RWPE1 (cell line): ENCODE data around the gene NF2.

Experiments
- CTCF ChIA-PET: fragments of 350-600 bp; sonication (Branson Sonifier 250); formaldehyde crosslinking; extraction: SDS; loops from one replicate; lab custom pipeline; 2021; lab: Yijun Ruan, JAX
- POLR2A ChIA-PET: fragments of 400-600 bp; formaldehyde crosslinking; extraction: SDS; loops from one replicate; lab custom pipeline; 2020; ENCODE audit warnings: antibody characterized with exemption; ENCODE audit not compliant: low non-redundant PET; lab: Yijun Ruan, JAX
- DNase-seq: peaks from one replicate; pipeline ENCODE4 v3.0.0; 2012; ENCODE audit warnings: low spot score
- H3K27ac ChIP-seq: fragments of 450-650 bp; 2 replicates; pipeline ENCODE4 v1.5.1; 2017
- TF ChIP-seq, protein P1 (sequence below): fragments of 450-650 bp; conservative IDR thresholded peaks from 2 replicates; pipeline ENCODE4 v1.5.1; 2017; ENCODE audit warnings: low read depth, mild to moderate bottlenecking

NF2 gene

DNA sequence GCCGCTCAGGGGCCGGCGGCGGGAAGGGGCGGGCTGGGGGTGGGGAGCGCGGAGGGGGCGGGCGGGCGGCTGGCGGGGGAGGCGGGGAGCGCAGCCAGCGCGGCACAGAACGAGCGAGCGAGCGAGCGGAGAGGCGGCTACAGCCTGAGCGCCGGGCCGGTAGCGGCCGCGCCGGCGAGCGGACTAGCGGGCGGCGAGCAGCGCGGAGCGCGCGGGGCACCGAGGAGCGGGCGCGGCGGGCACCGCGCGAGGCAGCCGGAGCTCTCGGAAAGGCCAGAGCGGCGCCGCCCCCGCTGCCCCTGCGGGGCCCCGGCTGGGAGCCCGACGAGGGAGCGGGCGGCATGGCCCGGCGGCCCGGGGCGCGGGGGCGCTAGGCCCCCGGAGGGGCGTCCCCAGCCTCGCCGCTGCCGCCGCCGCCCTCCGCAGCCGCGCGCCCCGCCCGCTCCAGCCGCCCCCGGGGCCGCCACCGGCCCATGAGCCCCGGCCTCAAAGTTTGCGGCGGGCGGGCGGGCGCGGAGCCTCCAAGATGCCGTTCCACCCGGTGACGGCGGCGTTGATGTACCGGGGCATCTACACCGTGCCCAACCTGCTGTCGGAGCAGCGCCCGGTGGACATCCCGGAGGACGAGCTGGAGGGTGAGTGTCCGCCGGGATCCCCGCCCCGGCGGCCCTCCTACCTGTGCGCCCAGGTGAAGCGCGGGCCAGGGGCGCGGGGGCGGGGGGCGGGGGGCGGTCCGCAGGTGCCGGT is 116.6 kb downstream of the NF2 start, which contains the start of gene CABP7:
TSS of gene CABP7 (plus strand) at position 105 of the 747 bp plus-strand sequence. CDS start at position 527, 422 bp downstream.
- ChIA-PET POLR2A (no interaction called here), CTCF (no interaction called here)
- TF ChIP-seq, protein P1, sequence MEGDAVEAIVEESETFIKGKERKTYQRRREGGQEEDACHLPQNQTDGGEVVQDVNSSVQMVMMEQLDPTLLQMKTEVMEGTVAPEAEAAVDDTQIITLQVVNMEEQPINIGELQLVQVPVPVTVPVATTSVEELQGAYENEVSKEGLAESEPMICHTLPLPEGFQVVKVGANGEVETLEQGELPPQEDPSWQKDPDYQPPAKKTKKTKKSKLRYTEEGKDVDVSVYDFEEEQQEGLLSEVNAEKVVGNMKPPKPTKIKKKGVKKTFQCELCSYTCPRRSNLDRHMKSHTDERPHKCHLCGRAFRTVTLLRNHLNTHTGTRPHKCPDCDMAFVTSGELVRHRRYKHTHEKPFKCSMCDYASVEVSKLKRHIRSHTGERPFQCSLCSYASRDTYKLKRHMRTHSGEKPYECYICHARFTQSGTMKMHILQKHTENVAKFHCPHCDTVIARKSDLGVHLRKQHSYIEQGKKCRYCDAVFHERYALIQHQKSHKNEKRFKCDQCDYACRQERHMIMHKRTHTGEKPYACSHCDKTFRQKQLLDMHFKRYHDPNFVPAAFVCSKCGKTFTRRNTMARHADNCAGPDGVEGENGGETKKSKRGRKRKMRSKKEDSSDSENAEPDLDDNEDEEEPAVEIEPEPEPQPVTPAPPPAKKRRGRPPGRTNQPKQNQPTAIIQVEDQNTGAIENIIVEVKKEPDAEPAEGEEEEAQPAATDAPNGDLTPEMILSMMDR = no peak
- no peak within 1 kb of the TSS for H3K27ac ChIP-seq
- DNase-seq = no peak

DNA sequence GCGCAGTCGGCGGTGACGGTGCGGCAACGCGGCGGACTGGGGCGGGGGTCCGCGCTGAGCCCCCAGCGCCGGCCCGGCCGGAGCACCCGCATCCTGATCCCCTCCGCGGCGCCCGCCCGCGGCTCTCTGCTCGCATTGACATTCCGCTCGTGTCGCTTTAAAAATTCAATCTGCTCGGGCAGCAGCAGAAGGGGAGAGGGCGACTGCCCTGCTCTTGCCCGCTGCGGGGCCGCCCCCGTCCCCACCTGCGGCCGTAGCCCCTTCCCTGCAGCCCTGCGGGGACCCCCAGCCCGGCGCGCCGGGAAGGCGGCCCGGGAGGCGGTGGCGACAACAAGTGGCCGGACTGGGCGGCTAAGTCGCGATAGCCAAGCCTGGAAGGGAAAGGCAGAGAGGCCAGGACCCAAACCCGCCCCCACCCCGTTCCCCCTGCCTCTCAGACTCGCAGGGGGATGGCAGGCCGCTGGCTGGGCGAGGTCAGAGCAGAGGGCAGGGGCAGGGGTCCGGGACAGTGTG is 117.4 kb downstream of the NF2 start:
- no peak for DNase-seq
- POLR2A ChIA-PET = no interaction called here
- TF ChIP-seq, protein P1 = no peak
- CTCF ChIA-PET = no interaction called here
- H3K27ac ChIP-seq = no peak overlapping the region

GRCh38 chr22:29722151-29722550 is 118.7 kb downstream of the NF2 start:
- POLR2A ChIA-PET = no interaction called here
- CTCF ChIA-PET = interaction anchor here (0.7 kb wide), 1 partner anchor 364 kb away, joined by 3 read pairs; no protein-coding TSS in a partner anchor
- H3K27ac ChIP-seq = no peak overlapping the region
- DNase-seq = no peak
- TF ChIP-seq, protein P1 = no peak

- no peak for DNase-seq
- TF ChIP-seq, protein P1 = no peak
- no peak overlapping the region for H3K27ac ChIP-seq
- ChIA-PET CTCF (interaction anchor here (0.7 kb wide), 1 partner anchor 364 kb away, joined by 3 read pairs; no protein-coding TSS in a partner anchor), POLR2A (no interaction called here)
Observed at GRCh38 chr22:29722587-29722986, 119.2 kb downstream of the NF2 start.

GRCh38 chr22:29723766-29724165 is 120.3 kb downstream of the NF2 start:
- H3K27ac ChIP-seq = no peak overlapping the region
- DNase-seq = no peak
- POLR2A ChIA-PET = no interaction called here
- TF ChIP-seq, protein P1 = no peak
- CTCF ChIA-PET = no interaction called here

DNA sequence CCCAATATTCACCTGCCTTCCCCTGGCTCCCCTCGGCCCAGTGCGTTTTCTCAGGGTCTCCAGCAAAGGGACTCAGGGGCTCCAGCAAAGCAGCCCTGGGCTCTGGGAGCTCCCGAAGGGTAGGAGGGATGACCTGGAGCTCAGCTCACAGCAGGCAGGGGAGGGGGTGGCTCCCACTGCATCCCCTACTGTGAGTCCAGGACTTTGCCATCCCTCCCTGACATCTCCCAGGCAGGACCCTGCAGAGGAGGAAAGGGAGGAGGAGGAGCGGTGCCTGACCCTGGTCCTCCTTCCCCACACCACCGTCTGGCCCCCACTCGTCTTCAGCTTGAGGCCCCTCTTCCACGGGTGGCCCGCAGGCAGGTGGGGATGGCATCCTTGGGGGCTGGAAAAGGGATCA is 121.4 kb downstream of the NF2 start:
- ChIA-PET POLR2A (no interaction called here), CTCF (interaction anchor here (0.6 kb wide), 2 partner anchors 257 to 321 kb away, joined by 3 read pairs; no protein-coding TSS in a partner anchor)
- TF ChIP-seq, protein P1 = no peak
- no peak for DNase-seq
- H3K27ac ChIP-seq = no peak overlapping the region
